ENCODE data around the gene LYL1.
A peak's percentile ranks its signal among the peaks of the same experiment; 100 is the strongest.

DNA sequence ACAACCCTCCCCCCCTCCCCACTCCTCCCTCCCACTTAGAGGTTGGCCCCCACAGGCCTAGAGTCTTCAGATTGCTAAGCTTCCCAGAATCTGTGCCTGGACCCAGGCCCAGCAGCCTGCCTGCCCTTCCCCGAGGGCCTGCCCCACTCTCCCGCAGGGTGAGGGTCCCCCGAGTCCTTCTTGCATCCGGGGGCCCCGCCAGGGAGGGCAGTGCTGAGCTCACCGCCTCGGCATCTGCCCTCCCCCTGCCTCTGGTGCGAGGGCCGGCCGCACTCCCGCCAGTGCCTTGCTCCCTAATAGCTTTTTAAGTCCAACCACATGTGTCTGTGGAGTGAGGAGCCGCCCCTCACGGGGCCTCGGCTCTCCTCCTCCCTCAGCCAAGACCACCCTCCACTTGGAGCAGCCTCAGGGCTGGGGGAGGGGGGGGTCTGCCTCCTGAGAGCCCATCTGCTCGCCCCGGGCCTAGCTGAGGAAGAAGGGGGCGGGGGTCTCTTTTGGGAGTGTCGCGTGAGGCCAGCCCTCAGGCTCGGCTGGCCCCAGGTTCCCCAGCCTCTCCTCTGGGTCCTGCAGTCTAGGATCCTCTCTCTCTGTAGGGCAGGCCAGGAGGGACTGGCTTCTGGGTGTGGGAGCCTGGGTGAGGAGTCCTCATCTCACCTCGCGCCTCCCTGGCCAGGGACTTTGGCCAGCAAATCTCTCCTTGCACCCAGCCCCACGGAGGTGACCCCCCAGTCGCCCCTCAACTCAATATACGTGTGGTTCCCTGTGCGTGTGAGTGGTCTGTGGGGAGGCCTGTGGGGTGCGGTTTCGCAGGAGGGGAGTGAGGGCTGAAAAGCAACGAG, 47.2 kb downstream of the LYL1 start:
- TF ChIP-seq EZH2 (IDR thresholded peaks at IDR 0.05; ENCODE audit: borderline replicate concordance, low read depth, low read length, severe bottlenecking) (no peak), POLR2A (IDR thresholded peaks at IDR 0.05; ENCODE audit: low read depth, low read length) (no peak), FOS (IDR thresholded peaks at IDR 0.05; ENCODE audit: borderline replicate concordance, insufficient read depth, low read length) (no peak), POLR2AphosphoS5 (IDR thresholded peaks at IDR 0.05; ENCODE audit: insufficient read depth, low read depth, low read length) (no peak)
- TF ChIP-seq, protein P1, sequence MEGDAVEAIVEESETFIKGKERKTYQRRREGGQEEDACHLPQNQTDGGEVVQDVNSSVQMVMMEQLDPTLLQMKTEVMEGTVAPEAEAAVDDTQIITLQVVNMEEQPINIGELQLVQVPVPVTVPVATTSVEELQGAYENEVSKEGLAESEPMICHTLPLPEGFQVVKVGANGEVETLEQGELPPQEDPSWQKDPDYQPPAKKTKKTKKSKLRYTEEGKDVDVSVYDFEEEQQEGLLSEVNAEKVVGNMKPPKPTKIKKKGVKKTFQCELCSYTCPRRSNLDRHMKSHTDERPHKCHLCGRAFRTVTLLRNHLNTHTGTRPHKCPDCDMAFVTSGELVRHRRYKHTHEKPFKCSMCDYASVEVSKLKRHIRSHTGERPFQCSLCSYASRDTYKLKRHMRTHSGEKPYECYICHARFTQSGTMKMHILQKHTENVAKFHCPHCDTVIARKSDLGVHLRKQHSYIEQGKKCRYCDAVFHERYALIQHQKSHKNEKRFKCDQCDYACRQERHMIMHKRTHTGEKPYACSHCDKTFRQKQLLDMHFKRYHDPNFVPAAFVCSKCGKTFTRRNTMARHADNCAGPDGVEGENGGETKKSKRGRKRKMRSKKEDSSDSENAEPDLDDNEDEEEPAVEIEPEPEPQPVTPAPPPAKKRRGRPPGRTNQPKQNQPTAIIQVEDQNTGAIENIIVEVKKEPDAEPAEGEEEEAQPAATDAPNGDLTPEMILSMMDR (IDR thresholded peaks at IDR 0.05; ENCODE audit: extremely low read depth in 1 of 2, insufficient read depth in 1 of 2, low read depth in 1 of 2, low read length in 2 of 2) = peak in 1 of 2 donors; percentile 16

Data from endothelial cell of umbilical vein (primary cell).